ENCODE data around the gene TREH.
"Not testable (repeated sequence)": the region's sequence is repeated elsewhere in the genome, so short reads cannot be mapped to it uniquely, and the experiment has no call there.

TREH gene

DNA sequence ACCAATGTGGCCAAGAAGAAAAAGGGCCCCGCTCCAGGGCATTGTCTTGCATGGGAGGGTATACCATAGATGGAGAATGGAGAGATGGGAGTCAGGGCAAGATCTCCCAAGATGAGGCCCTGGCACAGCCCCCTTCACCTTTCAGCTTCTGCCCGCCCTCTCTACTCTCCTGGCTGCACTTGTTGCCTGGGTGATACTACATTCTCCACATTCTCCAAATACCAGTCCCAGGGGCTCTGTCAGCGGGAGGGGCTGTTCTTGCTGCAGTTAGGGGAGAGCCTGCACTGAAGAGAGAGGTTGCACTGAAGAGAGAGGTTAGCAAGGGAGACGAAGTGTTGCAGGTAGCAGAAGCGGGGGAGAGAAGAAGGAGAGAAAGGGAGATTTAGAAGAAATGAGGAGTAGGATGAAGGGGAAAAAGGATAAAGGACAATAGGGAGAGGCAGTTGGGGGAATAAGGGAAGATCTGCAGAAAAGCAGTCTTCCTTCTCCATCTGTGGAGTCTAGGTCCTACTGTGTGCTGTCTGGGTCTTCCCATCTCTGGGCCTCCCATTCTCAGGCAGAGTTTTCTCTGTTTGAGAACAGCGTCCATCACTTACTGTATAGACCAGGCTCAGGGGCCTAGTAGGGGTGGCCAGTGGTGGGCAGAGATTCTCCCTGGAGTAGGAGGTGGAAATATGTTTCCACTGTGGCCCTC, 64.0 kb downstream of the TREH start:
- no peak overlapping the region for H3K4me3 ChIP-seq (ENCODE audit: low read depth, low read length)

DNA sequence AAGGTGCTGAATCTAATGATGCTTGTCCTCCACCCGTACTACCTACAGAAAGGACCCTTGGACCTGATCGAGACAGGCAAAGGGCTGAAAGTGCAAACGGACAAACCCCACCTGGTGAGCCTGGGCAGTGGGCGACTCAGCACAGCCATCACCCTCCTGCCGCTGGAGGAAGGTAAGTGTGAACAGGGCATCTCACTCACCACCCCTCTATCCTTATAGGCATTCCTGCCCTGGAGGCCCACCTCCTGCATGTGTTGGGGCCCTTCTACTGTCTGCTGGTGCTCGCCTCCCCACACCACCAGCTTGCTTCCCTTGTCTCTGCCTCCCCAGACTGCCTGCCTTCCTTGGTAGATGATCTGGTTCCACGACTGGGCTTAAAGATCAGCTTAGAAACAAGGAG, 64.9 kb downstream of the TREH start:
- H3K4me3 ChIP-seq (ENCODE audit: low read depth, low read length), result no peak overlapping the region

DNA sequence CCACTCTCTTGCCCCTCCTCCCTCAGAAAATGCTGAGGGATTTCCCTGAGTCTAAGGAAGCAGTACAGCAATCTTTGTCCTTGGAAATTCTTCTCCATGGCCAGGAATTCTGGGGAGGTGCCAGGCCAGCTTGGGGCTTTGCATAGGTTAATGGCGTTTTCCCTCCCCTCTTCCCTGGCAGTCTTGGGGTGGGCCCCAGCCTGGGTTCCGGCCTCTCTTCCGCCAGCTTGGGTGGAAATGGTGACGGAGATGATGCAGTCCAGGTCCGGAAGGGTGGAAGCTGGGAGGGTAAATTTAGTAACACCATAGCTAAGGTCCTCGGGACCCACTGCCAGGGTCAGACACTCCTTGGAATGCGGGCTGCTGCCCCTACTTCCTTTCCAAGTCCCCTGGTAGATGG, 67.1 kb downstream of the TREH start:
- no peak overlapping the region for H3K4me3 ChIP-seq (ENCODE audit: low read depth, low read length)

DNA sequence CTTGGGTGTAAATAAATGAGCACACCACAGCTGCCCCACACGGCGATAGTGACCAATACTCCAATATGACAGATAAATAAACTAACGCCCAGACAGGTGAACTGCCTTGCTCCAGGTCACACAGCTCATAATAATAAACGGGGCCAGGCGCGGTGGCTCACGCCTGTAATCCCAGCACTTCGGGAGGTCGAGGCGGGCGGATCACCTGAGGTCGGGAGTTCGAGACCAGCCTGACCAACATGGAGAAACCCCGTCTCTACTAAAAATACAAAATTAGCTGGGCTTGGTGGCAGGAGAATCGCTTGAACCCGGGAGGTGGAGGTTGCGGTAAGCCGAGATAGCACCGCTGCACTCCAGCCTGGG, 68.0 kb downstream of the TREH start:
- not testable (repeated sequence) for H3K4me3 ChIP-seq (ENCODE audit: low read depth, low read length)

DNA sequence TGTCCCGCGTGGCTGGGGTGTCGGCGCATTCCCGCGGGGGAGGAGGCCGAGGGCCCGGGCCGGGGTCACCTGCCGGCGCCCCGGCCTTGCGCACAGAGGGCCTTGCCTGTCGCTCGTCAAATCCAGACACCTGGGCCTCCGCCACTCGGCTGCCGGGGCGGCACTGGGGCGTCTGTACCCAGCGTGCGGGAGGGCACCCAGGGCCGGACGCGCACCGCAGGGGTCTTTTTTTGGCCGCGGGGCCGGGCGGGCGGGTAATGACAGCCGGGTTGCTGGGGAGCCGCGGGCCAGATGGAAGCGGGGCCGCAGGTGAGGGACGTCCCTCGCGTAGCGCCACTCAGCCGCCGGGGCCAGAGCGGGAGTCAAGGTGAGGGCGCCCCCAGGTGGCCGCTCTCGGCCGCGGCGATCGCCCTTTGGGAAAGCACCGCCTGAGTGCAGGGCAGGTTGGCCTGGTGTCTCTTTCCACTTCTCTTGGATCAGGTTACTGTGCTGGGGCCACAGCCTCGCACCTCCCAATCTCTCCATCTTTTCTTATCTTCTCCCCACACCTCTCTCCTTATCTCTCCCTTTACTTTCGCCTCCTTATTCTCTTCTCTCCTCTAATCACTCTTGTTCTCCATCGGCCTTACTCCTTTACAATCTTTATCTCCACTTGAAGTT, 68.5 kb downstream of the TREH start:
- H3K4me3 ChIP-seq (ENCODE audit: low read depth, low read length), result no peak overlapping the region

DNA sequence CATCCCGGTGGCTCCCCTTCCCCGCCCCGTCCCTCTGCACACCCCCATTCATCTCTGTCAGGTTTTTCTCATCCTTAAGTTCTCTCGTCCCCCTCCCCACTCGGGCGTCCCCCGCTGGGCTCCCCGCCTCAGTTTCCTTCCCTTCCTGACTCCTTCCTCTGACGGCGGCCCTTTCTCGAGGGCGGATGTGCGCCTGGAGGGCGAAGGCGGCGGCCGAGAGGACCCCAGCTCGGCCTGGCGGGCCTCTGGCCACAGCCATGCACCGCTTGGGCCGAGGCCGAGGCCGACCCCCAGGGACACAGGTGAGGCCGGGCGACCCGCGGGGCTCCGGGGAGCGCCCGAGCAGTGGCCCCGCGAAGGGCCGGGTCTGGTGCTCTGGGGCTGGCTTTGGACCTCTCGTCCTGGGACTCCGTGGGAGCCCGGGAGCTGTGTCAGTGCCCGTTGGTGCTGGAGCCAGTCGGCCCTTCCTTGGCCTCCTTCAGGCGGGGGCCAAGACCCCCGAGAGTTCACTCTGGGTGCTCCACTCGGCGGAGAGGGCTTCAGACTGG, 69.2 kb downstream of the TREH start:
- H3K4me3 ChIP-seq (ENCODE audit: low read depth, low read length), result peak overlapping the region; percentile 30

GRCh38 chr11:118609380-118610224, 69.8 kb downstream of the TREH start:
- peak overlapping the region; percentile 30 for H3K4me3 ChIP-seq (ENCODE audit: low read depth, low read length)

- peak overlapping the region; percentile 24 for H3K4me3 ChIP-seq (ENCODE audit: low read depth, low read length)
These were observed 70.9 kb downstream of the TREH start for GRCh38 chr11:118608360-118609227.

GRCh38 chr11:118607401-118608359, 71.8 kb downstream of the TREH start, which contains the start of gene PHLDB1:
TSS of gene PHLDB1 (plus strand) at chr11:118607615. CDS start at chr11:118613837, 6,222 bp downstream.
- H3K4me3 ChIP-seq (ENCODE audit: low read depth, low read length), result peak within 1 kb of the TSS; percentile 24

Measured in iPS-11a (cell line).